ENCODE data around the gene CEACAM16. TPM values are rescaled to one million over a fixed set of nuclear protein-coding genes. Genes with fewer than 3 reads are reported as not detected.
A peak's percentile ranks its signal among the peaks of the same experiment; 100 is the strongest.

The CEACAM16 gene
- total RNA-seq, 2 donors from 2014 or later, result 0.52 TPM; not detected in 1

GRCh38 chr19:44700547-44700946 lies 1.6 kb downstream of the CEACAM16 start:
- TF ChIP-seq, protein P1, sequence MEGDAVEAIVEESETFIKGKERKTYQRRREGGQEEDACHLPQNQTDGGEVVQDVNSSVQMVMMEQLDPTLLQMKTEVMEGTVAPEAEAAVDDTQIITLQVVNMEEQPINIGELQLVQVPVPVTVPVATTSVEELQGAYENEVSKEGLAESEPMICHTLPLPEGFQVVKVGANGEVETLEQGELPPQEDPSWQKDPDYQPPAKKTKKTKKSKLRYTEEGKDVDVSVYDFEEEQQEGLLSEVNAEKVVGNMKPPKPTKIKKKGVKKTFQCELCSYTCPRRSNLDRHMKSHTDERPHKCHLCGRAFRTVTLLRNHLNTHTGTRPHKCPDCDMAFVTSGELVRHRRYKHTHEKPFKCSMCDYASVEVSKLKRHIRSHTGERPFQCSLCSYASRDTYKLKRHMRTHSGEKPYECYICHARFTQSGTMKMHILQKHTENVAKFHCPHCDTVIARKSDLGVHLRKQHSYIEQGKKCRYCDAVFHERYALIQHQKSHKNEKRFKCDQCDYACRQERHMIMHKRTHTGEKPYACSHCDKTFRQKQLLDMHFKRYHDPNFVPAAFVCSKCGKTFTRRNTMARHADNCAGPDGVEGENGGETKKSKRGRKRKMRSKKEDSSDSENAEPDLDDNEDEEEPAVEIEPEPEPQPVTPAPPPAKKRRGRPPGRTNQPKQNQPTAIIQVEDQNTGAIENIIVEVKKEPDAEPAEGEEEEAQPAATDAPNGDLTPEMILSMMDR (IDR thresholded peaks at IDR 0.05), result no peak
- intact Hi-C loops (cut with DNase I), result no loop called here
- Histone ChIP-seq H3K27ac (no peak overlapping the region), H3K36me3 (no peaks in the 10 kb centered on the region), H3K4me1 (no peaks in the 10 kb centered on the region), H3K9ac (ENCODE audit: low read depth in 2 of 2, low read length in 2 of 2) (peak overlapping the region in 1 of 2 donors; percentile 44), H3K27me3 (no peaks in the 10 kb centered on the region), H3K4me3 (no peak overlapping the region), H3K9me3 (no peaks in the 10 kb centered on the region)
- no peak for DNase-seq

GRCh38 chr19:44701228-44701627 lies 2.3 kb downstream of the CEACAM16 start:
- Histone ChIP-seq H3K27ac (no peak overlapping the region), H3K4me3 (no peak overlapping the region), H3K4me1 (no peaks in the 10 kb centered on the region), H3K27me3 (no peaks in the 10 kb centered on the region), H3K9me3 (no peaks in the 10 kb centered on the region), H3K9ac (ENCODE audit: low read depth in 2 of 2, low read length in 2 of 2) (peak overlapping the region in 1 of 2 donors; percentile 44), H3K36me3 (no peaks in the 10 kb centered on the region)
- DNase-seq, result no peak
- TF ChIP-seq, protein P1 (IDR thresholded peaks at IDR 0.05), result no peak
- intact Hi-C loops (cut with DNase I), result no loop called here

GRCh38 chr19:44702551-44703176 lies 3.7 kb downstream of the CEACAM16 start:
- no peaks in the 10 kb centered on the region for H3K27me3 ChIP-seq
- H3K4me1 ChIP-seq, result no peaks in the 10 kb centered on the region
- no peaks in the 10 kb centered on the region for H3K9me3 ChIP-seq
- no peak for DNase-seq
- no peaks in the 10 kb centered on the region for H3K36me3 ChIP-seq
- intact Hi-C loops (cut with DNase I), result no loop called here
- no peak overlapping the region for H3K27ac ChIP-seq
- TF ChIP-seq, protein P1 (IDR thresholded peaks at IDR 0.05), result no peak
- no peak overlapping the region for H3K4me3 ChIP-seq
- no peak overlapping the region for H3K9ac ChIP-seq (ENCODE audit: low read depth in 2 of 2, low read length in 2 of 2)

DNA sequence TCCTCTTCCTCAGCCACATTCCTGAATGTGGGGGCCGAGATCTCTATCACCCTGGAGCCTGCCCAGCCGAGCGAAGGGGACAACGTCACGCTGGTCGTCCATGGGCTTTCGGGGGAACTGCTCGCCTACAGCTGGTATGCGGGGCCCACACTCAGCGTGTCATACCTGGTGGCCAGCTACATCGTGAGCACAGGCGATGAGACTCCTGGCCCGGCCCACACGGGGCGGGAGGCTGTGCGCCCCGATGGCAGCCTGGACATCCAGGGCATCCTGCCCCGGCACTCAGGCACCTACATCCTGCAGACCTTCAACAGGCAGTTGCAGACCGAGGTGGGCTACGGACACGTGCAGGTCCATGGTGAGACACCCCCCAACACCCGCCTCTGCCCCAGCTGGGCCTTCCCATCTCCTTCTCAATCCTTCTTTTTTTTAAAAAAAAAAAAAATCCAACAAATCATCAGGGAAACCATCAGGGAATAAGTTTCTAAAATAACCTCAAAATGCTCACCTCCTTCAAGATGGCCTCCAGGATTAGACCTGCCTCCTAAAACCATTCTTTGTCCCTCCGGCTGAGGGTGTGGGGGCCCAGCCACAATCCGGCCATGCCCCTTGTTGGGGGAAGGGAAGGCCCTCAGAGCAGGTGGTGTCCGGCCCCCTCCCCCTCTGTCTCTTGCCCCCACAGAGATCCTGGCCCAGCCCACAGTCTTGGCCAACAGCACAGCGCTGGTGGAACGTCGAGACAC lies 4.6 kb downstream of the CEACAM16 start:
- DNase-seq, result no peak

GRCh38 chr19:44704982-44705381 lies 6.0 kb downstream of the CEACAM16 start:
- Histone ChIP-seq H3K27me3 (no peaks in the 10 kb centered on the region), H3K9ac (ENCODE audit: low read depth in 2 of 2, low read length in 2 of 2) (no peak overlapping the region), H3K27ac (no peak overlapping the region), H3K9me3 (no peaks in the 10 kb centered on the region), H3K36me3 (no peaks in the 10 kb centered on the region), H3K4me3 (no peak overlapping the region), H3K4me1 (no peaks in the 10 kb centered on the region)
- no peak for DNase-seq
- TF ChIP-seq, protein P1 (IDR thresholded peaks at IDR 0.05), result no peak
- intact Hi-C loops (cut with DNase I), result no loop called here

More for the DNA sequence above, 4.6 kb downstream of the CEACAM16 start:
- Histone ChIP-seq H3K4me3 (no peak overlapping the region), H3K4me1 (no peaks in the 10 kb centered on the region), H3K36me3 (no peaks in the 10 kb centered on the region), H3K27ac (no peak overlapping the region), H3K27me3 (no peaks in the 10 kb centered on the region), H3K9ac (ENCODE audit: low read depth in 2 of 2, low read length in 2 of 2) (no peak overlapping the region), H3K9me3 (no peaks in the 10 kb centered on the region)
- intact Hi-C loops (cut with DNase I), result no loop called here
- TF ChIP-seq, protein P1 (IDR thresholded peaks at IDR 0.05), result no peak
